HL-60 (cell line): ENCODE results near the gene AXL.
A peak's percentile ranks its signal among the peaks of the same experiment; 100 is the strongest.

Source experiments
- DNase-seq, 2 experiments: peaks; one replicate each; pipeline ENCODE4 v3.0.0-alpha.2; 2010 to 2020; ENCODE audit warnings: low read depth in 1 of 2, low spot score in 1 of 2
- H3K27ac ChIP-seq: fragments of 250-450 bp; sonication (Bioruptor Pico); replicated peaks from 2 replicates; pipeline ENCODE4 v1.5.1; 2020; ENCODE audit warnings: mild to moderate bottlenecking, moderate library complexity
- H3K27me3 ChIP-seq: fragments of 250-450 bp; sonication (Bioruptor Pico); 2 replicates; pipeline ENCODE4 v1.5.1; 2021; ENCODE audit warnings: mild to moderate bottlenecking, moderate library complexity; ENCODE audit not compliant: insufficient read depth, poor library complexity, severe bottlenecking
- H3K4me3 ChIP-seq: replicated peaks from 2 replicates; pipeline ENCODE4 v1.5.1; 2011; ENCODE audit warnings: mild to moderate bottlenecking, control low read depth, low read length; ENCODE audit not compliant: insufficient read depth
- CTCF ChIP-seq: IDR thresholded peaks from one replicate; pipeline ENCODE4 v1.5.1; 2011; ENCODE audit warnings: low read length, control low read depth, inconsistent platforms; ENCODE audit not compliant: insufficient read depth
- GABPA ChIP-seq: IDR thresholded peaks from 2 replicates; pipeline ENCODE4 v1.6.1; 2012; ENCODE audit warnings: low read depth
- POLR2AphosphoS5 ChIP-seq: IDR thresholded peaks from 2 replicates; pipeline ENCODE4 v1.6.1; 2012; ENCODE audit warnings: low read depth
- REST ChIP-seq: IDR thresholded peaks from 2 replicates; pipeline ENCODE4 v1.6.1; 2012; ENCODE audit warnings: low read depth; ENCODE audit not compliant: insufficient replicate concordance
- SPI1 ChIP-seq: IDR thresholded peaks from 2 replicates; pipeline ENCODE4 v1.6.1; 2012; ENCODE audit warnings: low read depth, mild to moderate bottlenecking, borderline replicate concordance

Gene AXL

GRCh38 chr19:41298348-41298964, 79.4 kb downstream of the AXL start:
- peak in 1 of 2 experiments; percentile 35 for DNase-seq

DNA sequence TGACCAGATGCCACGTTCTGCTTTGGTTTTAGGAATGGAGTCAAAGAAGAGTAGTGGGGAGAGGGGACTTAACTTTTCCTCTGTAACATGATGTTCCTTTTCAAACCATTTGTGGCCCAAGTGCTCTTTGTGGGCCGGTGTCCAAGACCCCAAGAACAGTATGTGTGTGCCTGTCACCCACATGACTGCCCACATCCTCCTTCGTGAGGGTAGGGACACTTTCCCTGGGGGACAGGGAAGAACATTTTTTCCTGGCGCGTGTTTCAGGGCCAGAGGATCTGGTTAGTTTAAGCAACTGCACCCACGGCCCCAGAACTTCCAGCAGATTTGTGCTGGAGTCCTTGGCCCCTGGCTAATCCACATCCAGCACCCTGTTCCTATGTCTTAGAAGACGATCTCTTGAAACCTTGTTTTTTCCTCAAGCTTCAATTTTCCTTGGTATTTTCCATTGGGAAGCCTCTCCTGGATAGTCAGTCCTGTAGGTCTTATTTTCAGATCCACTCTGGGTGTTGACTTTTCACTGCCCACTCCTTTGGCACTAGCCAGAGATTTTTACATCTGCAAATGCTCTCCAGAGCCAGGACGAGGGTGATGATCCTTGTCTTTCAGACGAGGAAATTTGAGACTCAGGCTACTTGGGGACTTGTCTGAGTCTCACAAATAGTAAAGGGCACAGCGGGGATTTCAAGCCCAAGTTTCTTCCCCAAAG, 80.2 kb downstream of the AXL start:
- H3K27ac ChIP-seq = no peak overlapping the region; the same call in 1 of the 2 replicates
- no peaks in the 10 kb centered on the region for H3K27me3 ChIP-seq
- DNase-seq = no peak
- no peak for TF ChIP-seq POLR2AphosphoS5
- no peak for TF ChIP-seq CTCF
- TF ChIP-seq SPI1 = no peak
- no peak for TF ChIP-seq REST
- no peak for TF ChIP-seq GABPA
- no peak overlapping the region for H3K4me3 ChIP-seq

More at GRCh38 chr19:41298348-41298964, 79.4 kb downstream of the AXL start:
- Histone ChIP-seq H3K4me3 (no peak overlapping the region), H3K27me3 (no peaks in the 10 kb centered on the region), H3K27ac (peak overlapping the region; percentile 38)
- TF ChIP-seq REST (no peak), POLR2AphosphoS5 (0 out of 2 replicates have a peak, but pooled peaks have one; percentile 22), SPI1 (no peak), CTCF (no peak)

GRCh38 chr19:41299755-41300089, 80.7 kb downstream of the AXL start:
- no peak for DNase-seq
- no peak overlapping the region for H3K4me3 ChIP-seq
- TF ChIP-seq POLR2AphosphoS5 (no peak), CTCF (no peak), REST (no peak), SPI1 (no peak), GABPA (no peak)

More at GRCh38 chr19:41299755-41300089, 80.7 kb downstream of the AXL start:
- no peak overlapping the region for H3K27ac ChIP-seq
- no peaks in the 10 kb centered on the region for H3K27me3 ChIP-seq
